Peyer's patch (tissue), 4 donors: ENCODE data around the gene KCTD18.

ENCODE experiments used
- CTCF ChIP-seq, 6 experiments: fragments of 450-650 bp in 4 of 6; fragments of 200-600 bp in 2 of 6; sonication (generic) in 1 of 6; IDR thresholded peaks; one replicate each; pipeline ENCODE4 v1.5.1; 2017 to 2019; ENCODE audit warnings: antibody characterized with exemption in 6 of 6, mild to moderate bottlenecking in 3 of 6, moderate library complexity in 1 of 6
- POLR2A ChIP-seq, 2 donors: fragments of 450-650 bp; IDR thresholded peaks; one replicate each; pipeline ENCODE4 v1.5.1; 2017; ENCODE audit warnings: antibody characterized with exemption in 2 of 2, mild to moderate bottlenecking in 2 of 2, moderate library complexity in 2 of 2

- TF ChIP-seq CTCF (IDR thresholded peaks at IDR 0.05): no peak
- TF ChIP-seq POLR2A (IDR thresholded peaks at IDR 0.05): no peak
Measured at GRCh38 chr2:200453142-200453852, 56.6 kb downstream of the KCTD18 start.
